PC-3 (cell line): ENCODE measurements around the gene ITPRIP. TPM values are rescaled to one million over a fixed set of nuclear protein-coding genes. Genes with fewer than 3 reads are reported as not detected.

Experiments used
- ATAC-seq: fragments of 200-7000 bp; cut with Tn5 transposase; 2 replicates; pipeline ENCODE4 v1.9.1; 2020; ENCODE audit warnings: mild to moderate bottlenecking, moderate library complexity
- BruUV-seq: library from RNA; stranded (reverse); fragments of 400-500 nt; replicated peaks from 2 replicates; lab custom pipeline; 2021; lab: Mats Ljungman, UMichigan
- CTCF ChIA-PET: fragments of 300-600 bp; sonication (Branson Sonifier 250); formaldehyde crosslinking; loops from one replicate; lab custom pipeline; 2022; ENCODE audit warnings: antibody characterized with exemption; lab: Charles Lee
- POLR2A ChIA-PET: fragments of 300-600 bp; sonication (Branson Sonifier 250); formaldehyde crosslinking; loops from one replicate; lab custom pipeline; 2022; ENCODE audit warnings: antibody characterized with exemption; ENCODE audit not compliant: unreplicated experiment; lab: Charles Lee
- DNase-seq: peaks from one replicate; pipeline ENCODE4 v3.0.0-alpha.2; 2015
- H2AFZ ChIP-seq: fragments of 300-600 bp; sonication (generic); 2 replicates; pipeline ENCODE4 v1.6.0; 2016; ENCODE audit warnings: antibody characterized with exemption, low read length
- H3F3A ChIP-seq: fragments of 300-600 bp; sonication (generic); one replicate; pipeline ENCODE4 v1.6.0; 2017; ENCODE audit warnings: antibody characterized with exemption, low read length, control low read depth, mild to moderate bottlenecking; ENCODE audit not compliant: unreplicated experiment
- H3K27ac ChIP-seq: fragments of 300-600 bp; sonication (generic); 2 replicates; pipeline ENCODE4 v1.5.1; 2016; ENCODE audit warnings: mild to moderate bottlenecking, low read length
- H3K27me3 ChIP-seq: fragments of 300-600 bp; sonication (generic); 2 replicates; pipeline ENCODE4 v1.6.1; 2016; ENCODE audit warnings: low read length, mixed read lengths
- H3K36me3 ChIP-seq: fragments of 300-600 bp; sonication (generic); 2 replicates; pipeline ENCODE4 v1.6.1; 2016; ENCODE audit warnings: low read depth, mixed run types, low read length, mixed read lengths
- H3K4me1 ChIP-seq: fragments of 300-600 bp; sonication (generic); 2 replicates; pipeline ENCODE4 v1.5.1; 2016; ENCODE audit warnings: low read length; ENCODE audit not compliant: insufficient read depth
- H3K4me2 ChIP-seq: fragments of 300-600 bp; sonication (generic); 2 replicates; pipeline ENCODE4 v1.6.0; 2016; ENCODE audit warnings: low read length
- H3K4me3 ChIP-seq: fragments of 300-600 bp; sonication (generic); 2 replicates; pipeline ENCODE4 v1.5.1; 2016; ENCODE audit warnings: mild to moderate bottlenecking, low read length, mixed read lengths
- H3K79me2 ChIP-seq: fragments of 300-600 bp; sonication (generic); 2 replicates; pipeline ENCODE4 v1.6.1; 2017; ENCODE audit warnings: low read length, mixed read lengths
- H3K9ac ChIP-seq: fragments of 300-600 bp; sonication (generic); 2 replicates; pipeline ENCODE4 v1.6.0; 2016; ENCODE audit warnings: mild to moderate bottlenecking, low read length
- H3K9me2 ChIP-seq: fragments of 300-600 bp; sonication (generic); replicated peaks from 2 replicates; pipeline ENCODE4 v1.6.1; 2016; ENCODE audit warnings: mixed run types, low read length, mixed read lengths
- H3K9me3 ChIP-seq: fragments of 300-600 bp; sonication (generic); 2 replicates; pipeline ENCODE4 v1.6.1; 2016; ENCODE audit warnings: low read length, mixed read lengths
- H4K20me1 ChIP-seq: fragments of 300-600 bp; sonication (generic); 2 replicates; pipeline ENCODE4 v1.6.1; 2016; ENCODE audit warnings: low read length, mixed read lengths
- EZH2 ChIP-seq: fragments of 300-600 bp; sonication (generic); IDR thresholded peaks from one replicate; pipeline ENCODE4 v1.6.1; 2017; ENCODE audit warnings: antibody characterized with exemption, mild to moderate bottlenecking, low read length; ENCODE audit not compliant: unreplicated experiment
- EZH2phosphoT487 ChIP-seq: fragments of 300-600 bp; sonication (generic); IDR thresholded peaks from 2 replicates; pipeline ENCODE4 v1.6.1; 2018; ENCODE audit warnings: mild to moderate bottlenecking, antibody characterized with exemption, low read length, borderline replicate concordance
- intact Hi-C: fragments of 100-400 bp; cut with micrococcal nuclease; formaldehyde crosslinking; loops from 2 replicates; pipeline ENCODE4 v1.9.0; 2023
- total RNA-seq: library from RNA; depleted of rRNA; stranded (reverse); fragments of >200 nt; gene quantifications from 2 replicates; pipeline ENCODE4 v1.2.3, GENCODE V29; 2014
- TF ChIP-seq, protein P1 (sequence below): fragments of 300-600 bp; sonication (generic); conservative IDR thresholded peaks from 2 replicates; pipeline ENCODE4 v1.5.1; 2017; ENCODE audit warnings: antibody characterized with exemption, low read depth, mild to moderate bottlenecking, low read length

ITPRIP gene
- total RNA-seq, 1 experiment from 2014 or later = 7.0 TPM

DNA sequence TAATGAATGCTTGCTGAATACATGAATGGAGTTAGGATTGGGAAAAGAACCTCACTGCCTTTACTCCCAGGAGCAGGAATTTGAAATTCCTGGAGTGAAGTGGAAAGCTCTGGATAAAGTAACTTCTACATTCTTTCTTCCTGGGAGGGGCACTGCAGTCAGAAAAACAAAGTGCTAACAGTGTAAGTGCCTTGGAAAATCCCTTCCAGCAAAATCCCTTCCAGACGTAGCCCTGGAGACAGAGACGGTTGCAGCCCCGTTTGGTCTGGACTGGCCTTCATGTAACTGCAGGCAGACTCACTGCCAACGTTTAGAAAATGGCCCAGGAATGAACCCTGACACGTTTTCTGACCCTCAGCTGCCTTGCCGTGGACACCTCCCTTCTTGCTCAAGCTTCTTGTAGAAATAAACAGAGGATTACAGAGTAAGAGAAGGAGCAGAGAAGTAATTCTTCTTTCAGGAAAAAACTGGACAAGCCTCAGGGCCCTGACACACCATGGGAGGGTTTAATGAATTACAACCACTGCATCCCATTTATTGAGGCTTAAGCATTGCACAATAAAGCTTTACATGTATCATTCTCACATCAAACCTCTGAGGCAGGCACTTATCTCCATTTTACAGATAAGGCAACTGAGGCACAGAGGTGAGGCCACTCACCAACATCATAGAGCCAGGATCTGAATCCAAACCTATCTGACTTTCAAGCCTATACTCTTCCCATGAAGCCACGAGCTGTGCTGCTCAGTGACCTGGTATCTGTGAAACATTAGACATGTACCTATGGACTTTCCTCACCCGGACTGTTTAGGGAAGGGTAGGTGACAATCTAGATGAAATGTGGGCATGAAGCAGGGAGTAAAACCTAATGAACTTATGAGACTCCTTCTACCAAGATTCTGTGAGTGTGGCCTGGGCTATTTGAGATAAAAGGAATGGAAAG lies 7.8 kb downstream of the ITPRIP start:
- Histone ChIP-seq H3K4me2 (peak overlapping the region; percentile 89), H3K27me3 (no peaks in the 10 kb centered on the region), H3K79me2 (peaks cover 83% of the 10 kb centered on the region), H3K9ac (peak overlapping the region; percentile 94), H3K4me3 (peak overlapping the region; percentile 54), H3F3A (no peaks in the 10 kb centered on the region), H3K9me2 (no peaks in the 10 kb centered on the region), H3K27ac (peak overlapping the region; percentile 99), H4K20me1 (peaks cover 6% of the 10 kb centered on the region; the same call in 1 of the 2 replicates), H3K36me3 (no peaks in the 10 kb centered on the region), H3K4me1 (peaks cover 84% of the 10 kb centered on the region), H3K9me3 (no peaks in the 10 kb centered on the region), H2AFZ (no peak overlapping the region)
- ATAC-seq (no peak), DNase-seq (peak; percentile 42)
- ChIA-PET CTCF (no interaction called here), POLR2A (no interaction called here)
- intact Hi-C loops = loop anchor here (2.0 kb wide), 1 partner anchor 26 kb away; no protein-coding TSS in a partner anchor
- no TSS peak for BruUV-seq
- TF ChIP-seq, protein P1, sequence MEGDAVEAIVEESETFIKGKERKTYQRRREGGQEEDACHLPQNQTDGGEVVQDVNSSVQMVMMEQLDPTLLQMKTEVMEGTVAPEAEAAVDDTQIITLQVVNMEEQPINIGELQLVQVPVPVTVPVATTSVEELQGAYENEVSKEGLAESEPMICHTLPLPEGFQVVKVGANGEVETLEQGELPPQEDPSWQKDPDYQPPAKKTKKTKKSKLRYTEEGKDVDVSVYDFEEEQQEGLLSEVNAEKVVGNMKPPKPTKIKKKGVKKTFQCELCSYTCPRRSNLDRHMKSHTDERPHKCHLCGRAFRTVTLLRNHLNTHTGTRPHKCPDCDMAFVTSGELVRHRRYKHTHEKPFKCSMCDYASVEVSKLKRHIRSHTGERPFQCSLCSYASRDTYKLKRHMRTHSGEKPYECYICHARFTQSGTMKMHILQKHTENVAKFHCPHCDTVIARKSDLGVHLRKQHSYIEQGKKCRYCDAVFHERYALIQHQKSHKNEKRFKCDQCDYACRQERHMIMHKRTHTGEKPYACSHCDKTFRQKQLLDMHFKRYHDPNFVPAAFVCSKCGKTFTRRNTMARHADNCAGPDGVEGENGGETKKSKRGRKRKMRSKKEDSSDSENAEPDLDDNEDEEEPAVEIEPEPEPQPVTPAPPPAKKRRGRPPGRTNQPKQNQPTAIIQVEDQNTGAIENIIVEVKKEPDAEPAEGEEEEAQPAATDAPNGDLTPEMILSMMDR = no peak
- no peak for TF ChIP-seq EZH2
- no peak for TF ChIP-seq EZH2phosphoT487

DNA sequence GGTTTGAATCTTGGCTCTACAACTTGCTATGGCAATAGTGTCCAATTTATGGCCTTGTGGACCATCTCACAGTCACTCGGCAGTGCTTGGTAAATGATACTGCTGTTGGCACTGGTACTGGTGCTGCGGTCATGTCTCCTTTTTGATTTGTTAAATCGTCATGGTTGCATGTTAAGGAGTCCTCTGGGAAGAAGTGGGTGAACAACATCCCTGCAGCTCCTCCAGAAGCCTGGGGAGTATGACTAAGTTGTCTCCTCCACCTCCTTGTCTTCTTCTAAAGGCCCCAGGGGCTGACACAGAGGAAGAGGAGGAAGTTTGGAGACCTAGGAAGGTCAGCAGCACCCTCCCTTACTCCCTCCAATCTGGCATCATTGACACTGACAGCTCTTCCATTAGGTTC lies 8.5 kb downstream of the ITPRIP start:
- peaks cover 83% of the 10 kb centered on the region for H3K79me2 ChIP-seq
- intact Hi-C loops = loop anchor here (1.0 to 2.0 kb wide), 3 partner anchors 9 to 25 kb away; partner anchors contain the start of gene ITPRIP
- no peaks in the 10 kb centered on the region for H3F3A ChIP-seq
- ChIA-PET POLR2A (interaction anchor here (0.7 kb wide), 1 partner anchor 10 kb away, joined by 3 read pairs; no protein-coding TSS in a partner anchor), CTCF (no interaction called here)
- no peaks in the 10 kb centered on the region for H3K36me3 ChIP-seq
- H2AFZ ChIP-seq = no peak overlapping the region
- peak overlapping the region; percentile 94 for H3K9ac ChIP-seq
- H3K27ac ChIP-seq = peak overlapping the region; percentile 99
- H3K4me3 ChIP-seq = peak overlapping the region; percentile 42
- peak overlapping the region; percentile 89 for H3K4me2 ChIP-seq
- ATAC-seq (peak; percentile 18), DNase-seq (peak; percentile 76)
- no peaks in the 10 kb centered on the region for H3K9me3 ChIP-seq
- TSS peak; percentile 28 for BruUV-seq
- no peaks in the 10 kb centered on the region for H3K9me2 ChIP-seq
- TF ChIP-seq EZH2phosphoT487 = no peak
- TF ChIP-seq, protein P1 = no peak
- TF ChIP-seq EZH2 = no peak
- H3K27me3 ChIP-seq = no peaks in the 10 kb centered on the region
- peaks cover 77% of the 10 kb centered on the region for H3K4me1 ChIP-seq
- H4K20me1 ChIP-seq = peaks cover 5% of the 10 kb centered on the region; the same call in 1 of the 2 replicates
